Caco-2 (cell line): ENCODE results near the gene PLA2G4B. TPM values are rescaled to one million over a fixed set of nuclear protein-coding genes. Genes with fewer than 3 reads are reported as not detected.

Source experiments
- BruUV-seq: library from RNA; stranded (reverse); fragments of 400-500 nt; replicated peaks from 2 replicates; lab custom pipeline; 2021; lab: Mats Ljungman, UMichigan
- CTCF ChIA-PET: fragments of 300-600 bp; sonication (Branson Sonifier 250); formaldehyde crosslinking; loops from one replicate; lab custom pipeline; 2022; ENCODE audit warnings: antibody characterized with exemption; lab: Charles Lee
- POLR2A ChIA-PET: fragments of 300-600 bp; sonication (Branson Sonifier 250); formaldehyde crosslinking; loops from one replicate; lab custom pipeline; 2022; ENCODE audit warnings: antibody characterized with exemption; lab: Charles Lee
- DNase-seq, 2 experiments: peaks; one replicate each; pipeline versions ENCODE4 v3.0.0 to v3.0.0-alpha.2; 2020 to 2022
- H3K27me3 ChIP-seq: replicated peaks from 2 replicates; pipeline ENCODE4 v1.6.0; 2011; ENCODE audit warnings: low read length; ENCODE audit not compliant: control insufficient read depth, insufficient read depth
- H3K36me3 ChIP-seq: 2 replicates; pipeline ENCODE4 v1.5.1; 2011; ENCODE audit warnings: low read length; ENCODE audit not compliant: control insufficient read depth, insufficient read depth
- H3K4me1 ChIP-seq: fragments of 250-450 bp; sonication (Bioruptor Pico); 2 replicates; pipeline ENCODE4 v1.5.1; 2020; ENCODE audit warnings: mild to moderate bottlenecking
- H3K4me3 ChIP-seq: 2 replicates; pipeline ENCODE4 v1.5.1; 2011; ENCODE audit warnings: low read depth, mild to moderate bottlenecking, control low read depth, low read length
- H3K9me3 ChIP-seq: fragments of 250-450 bp; sonication (Bioruptor Pico); 2 replicates; pipeline ENCODE4 v1.5.1; 2020; ENCODE audit warnings: mild to moderate bottlenecking, moderate library complexity
- H3K27ac Mint-ChIP-seq: one replicate; pipeline ENCODE4 v1.8.0; 2022; ENCODE audit warnings: mixed read lengths; ENCODE audit not compliant: unreplicated experiment
- H3K27me3 Mint-ChIP-seq: one replicate; pipeline ENCODE4 v1.8.0; 2022; ENCODE audit warnings: mixed read lengths; ENCODE audit not compliant: insufficient read depth, unreplicated experiment
- H3K36me3 Mint-ChIP-seq: one replicate; pipeline ENCODE4 v1.8.0; 2022; ENCODE audit warnings: mild to moderate bottlenecking, mixed read lengths; ENCODE audit not compliant: insufficient read depth, unreplicated experiment
- H3K4me1 Mint-ChIP-seq: one replicate; pipeline ENCODE4 v1.8.0; 2022; ENCODE audit warnings: low read depth, mixed read lengths; ENCODE audit not compliant: unreplicated experiment
- H3K4me3 Mint-ChIP-seq: one replicate; pipeline ENCODE4 v1.8.0; 2022; ENCODE audit warnings: mild to moderate bottlenecking, moderate library complexity, mixed read lengths; ENCODE audit not compliant: unreplicated experiment
- H3K9me3 Mint-ChIP-seq: one replicate; pipeline ENCODE4 v1.8.0; 2022; ENCODE audit warnings: mixed read lengths; ENCODE audit not compliant: unreplicated experiment
- intact Hi-C: fragments of 100-400 bp; cut with micrococcal nuclease; formaldehyde crosslinking; loops from one replicate; pipeline ENCODE4 v1.10.0; 2022; ENCODE audit not compliant: unreplicated experiment
- total RNA-seq: library from RNA; stranded (reverse); gene quantifications from 2 replicates; pipeline ENCODE4 v1.2.3, GENCODE V29; 2022
- TF ChIP-seq, protein P1 (sequence below), 2 experiments: fragments of 200-600 bp in 1 of 2; IDR thresholded peaks; 1 replicate in 1 of 2; 2 replicates in 1 of 2; pipeline versions ENCODE4 v1.5.1 to v1.8.0; 2011 to 2022; ENCODE audit warnings: antibody characterized with exemption in 1 of 2, control low read depth in 1 of 2, inconsistent platforms in 1 of 2, low read depth in 1 of 2, low read length in 1 of 2, mild to moderate bottlenecking in 1 of 2, moderate library complexity in 1 of 2; ENCODE audit not compliant: insufficient read depth in 1 of 2, severe bottlenecking in 1 of 2, unreplicated experiment in 1 of 2

The PLA2G4B gene
- total RNA-seq, 1 experiment from 2014 or later, result 6.0 TPM

DNA sequence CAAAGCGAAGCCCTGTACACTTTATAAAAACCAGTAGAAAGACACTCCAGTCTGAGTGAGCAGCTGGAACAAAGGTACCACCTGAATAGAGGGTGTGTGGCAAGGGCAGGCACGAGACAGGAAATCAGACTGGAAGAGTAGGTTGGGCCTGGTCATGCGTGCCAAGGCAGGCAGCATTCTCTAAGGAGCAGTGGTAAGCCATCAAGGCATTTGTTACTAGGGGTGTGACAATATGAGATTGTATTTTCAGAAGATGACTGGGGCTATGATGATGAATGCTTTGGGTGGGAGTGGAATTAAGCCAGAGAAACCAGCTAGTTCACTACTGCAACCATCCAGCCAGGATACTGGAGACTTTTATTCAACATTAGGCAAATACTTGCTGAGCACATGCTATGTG lies 5.8 kb upstream of the PLA2G4B start:
- Mint-ChIP-seq H3K36me3 (peaks cover 9% of the 10 kb centered on the region), H3K9me3 (no peaks in the 10 kb centered on the region), H3K4me1 (peaks cover 12% of the 10 kb centered on the region), H3K27me3 (no peaks in the 10 kb centered on the region), H3K27ac (no peak overlapping the region), H3K4me3 (no peak overlapping the region)
- no peak for DNase-seq
- Histone ChIP-seq H3K4me3 (no peak overlapping the region), H3K4me1 (no peaks in the 10 kb centered on the region), H3K9me3 (no peaks in the 10 kb centered on the region), H3K27me3 (no peaks in the 10 kb centered on the region), H3K36me3 (no peaks in the 10 kb centered on the region)
- intact Hi-C loops, result no loop called here
- TF ChIP-seq, protein P1, sequence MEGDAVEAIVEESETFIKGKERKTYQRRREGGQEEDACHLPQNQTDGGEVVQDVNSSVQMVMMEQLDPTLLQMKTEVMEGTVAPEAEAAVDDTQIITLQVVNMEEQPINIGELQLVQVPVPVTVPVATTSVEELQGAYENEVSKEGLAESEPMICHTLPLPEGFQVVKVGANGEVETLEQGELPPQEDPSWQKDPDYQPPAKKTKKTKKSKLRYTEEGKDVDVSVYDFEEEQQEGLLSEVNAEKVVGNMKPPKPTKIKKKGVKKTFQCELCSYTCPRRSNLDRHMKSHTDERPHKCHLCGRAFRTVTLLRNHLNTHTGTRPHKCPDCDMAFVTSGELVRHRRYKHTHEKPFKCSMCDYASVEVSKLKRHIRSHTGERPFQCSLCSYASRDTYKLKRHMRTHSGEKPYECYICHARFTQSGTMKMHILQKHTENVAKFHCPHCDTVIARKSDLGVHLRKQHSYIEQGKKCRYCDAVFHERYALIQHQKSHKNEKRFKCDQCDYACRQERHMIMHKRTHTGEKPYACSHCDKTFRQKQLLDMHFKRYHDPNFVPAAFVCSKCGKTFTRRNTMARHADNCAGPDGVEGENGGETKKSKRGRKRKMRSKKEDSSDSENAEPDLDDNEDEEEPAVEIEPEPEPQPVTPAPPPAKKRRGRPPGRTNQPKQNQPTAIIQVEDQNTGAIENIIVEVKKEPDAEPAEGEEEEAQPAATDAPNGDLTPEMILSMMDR (IDR thresholded peaks at IDR 0.05; ENCODE audit: insufficient read depth in 1 of 2, low read depth in 1 of 2, low read length in 1 of 2, severe bottlenecking in 1 of 2, unreplicated experiment in 1 of 2), result no peak
- POLR2A ChIA-PET, result no interaction called here
- no TSS peak for BruUV-seq
- CTCF ChIA-PET, result no interaction called here

DNA sequence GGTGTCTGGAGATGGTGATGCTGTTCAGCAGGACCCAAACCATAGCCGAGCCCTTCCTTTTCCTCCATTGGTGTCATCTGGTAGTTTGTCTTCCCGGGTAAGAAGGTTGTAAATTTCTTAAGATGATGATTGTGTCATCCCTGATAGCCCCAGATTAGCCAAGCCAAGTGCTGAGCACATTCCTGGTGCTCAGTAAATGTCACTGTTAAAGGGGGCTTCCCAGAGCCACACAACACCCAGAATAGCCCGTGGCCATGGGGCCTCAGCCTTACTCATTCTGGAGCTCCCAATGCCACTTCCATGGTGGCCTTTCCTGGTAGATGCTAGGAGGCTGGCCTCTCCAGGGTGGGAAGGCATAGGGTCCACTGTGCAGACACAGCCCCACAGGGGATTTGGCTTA lies 4.6 kb upstream of the PLA2G4B start:
- TF ChIP-seq, protein P1 (IDR thresholded peaks at IDR 0.05; ENCODE audit: insufficient read depth in 1 of 2, low read depth in 1 of 2, low read length in 1 of 2, severe bottlenecking in 1 of 2, unreplicated experiment in 1 of 2), result no peak
- H3K27me3 ChIP-seq, result no peaks in the 10 kb centered on the region
- ChIA-PET CTCF (no interaction called here), POLR2A (no interaction called here)
- Mint-ChIP-seq H3K27ac (no peak overlapping the region), H3K9me3 (no peaks in the 10 kb centered on the region), H3K36me3 (no peaks in the 10 kb centered on the region), H3K4me1 (peaks cover 2% of the 10 kb centered on the region), H3K4me3 (no peak overlapping the region), H3K27me3 (no peaks in the 10 kb centered on the region)
- intact Hi-C loops, result no loop called here
- no TSS peak for BruUV-seq
- no peaks in the 10 kb centered on the region for H3K9me3 ChIP-seq
- no peak for DNase-seq
- H3K36me3 ChIP-seq, result no peaks in the 10 kb centered on the region
- H3K4me3 ChIP-seq, result no peak overlapping the region
- no peaks in the 10 kb centered on the region for H3K4me1 ChIP-seq

- Mint-ChIP-seq H3K4me3 (no peak overlapping the region), H3K9me3 (no peaks in the 10 kb centered on the region), H3K27ac (no peak overlapping the region), H3K4me1 (no peaks in the 10 kb centered on the region), H3K27me3 (no peaks in the 10 kb centered on the region), H3K36me3 (no peaks in the 10 kb centered on the region)
- Histone ChIP-seq H3K4me1 (no peaks in the 10 kb centered on the region), H3K27me3 (no peaks in the 10 kb centered on the region), H3K9me3 (no peaks in the 10 kb centered on the region), H3K4me3 (no peak overlapping the region), H3K36me3 (no peaks in the 10 kb centered on the region)
- no TSS peak for BruUV-seq
- no peak for DNase-seq
- CTCF ChIA-PET, result no interaction called here
- intact Hi-C loops, result no loop called here
- POLR2A ChIA-PET, result no interaction called here
- TF ChIP-seq, protein P1 (IDR thresholded peaks at IDR 0.05; ENCODE audit: insufficient read depth in 1 of 2, low read depth in 1 of 2, low read length in 1 of 2, severe bottlenecking in 1 of 2, unreplicated experiment in 1 of 2), result no peak
These were observed 2.6 kb upstream of the PLA2G4B start for GRCh38 chr15:41836073-41836472.
